ENCODE measurements around the gene TRIM40.

GRCh38 chr6:30178837-30179236 lies 42.9 kb downstream of the TRIM40 start:
- TF ChIP-seq POLR2A (IDR thresholded peaks at IDR 0.05; ENCODE audit: low read depth, low read length) (no peak), POLR2AphosphoS5 (IDR thresholded peaks at IDR 0.05; ENCODE audit: low read depth, low read length) (no peak)

Data from GM12892 (cell line).